Pulmonary artery endothelial cell (primary cell): ENCODE data around the gene OTUD1. TPM values are rescaled to one million over a fixed set of nuclear protein-coding genes. Genes with fewer than 3 reads are reported as not detected.

ENCODE experiments used
- DNase-seq: peaks from one replicate; pipeline ENCODE4 v3.0.0-alpha.2; 2011; ENCODE audit warnings: low read depth, low spot score
- total RNA-seq: library from RNA; depleted of rRNA; stranded (reverse); fragments of >200 nt; gene quantifications from 2 replicates; pipeline ENCODE4 v1.2.3, GENCODE V29; 2014

Gene OTUD1
- total RNA-seq, 1 donor from 2014 or later, result 3.9 TPM

DNA sequence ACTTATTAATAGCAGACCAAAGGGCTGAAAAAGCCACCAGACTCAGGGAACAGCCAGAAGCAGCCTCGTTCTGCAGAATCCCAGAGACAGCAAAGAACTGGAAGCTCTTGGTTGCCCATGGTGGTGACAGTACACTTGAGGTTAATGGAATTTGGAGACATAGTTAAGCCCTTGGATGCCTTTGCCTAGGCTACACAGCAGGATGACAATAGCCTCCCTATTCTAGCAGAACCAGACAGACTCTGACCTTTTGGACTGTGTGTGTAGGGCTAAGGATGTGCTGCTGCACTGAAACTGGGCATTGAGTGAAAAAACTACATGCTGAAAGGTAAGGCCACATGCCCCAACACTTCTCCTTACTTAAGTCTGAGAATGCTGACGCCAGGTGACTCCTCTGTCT, 22.7 kb downstream of the OTUD1 start:
- DNase-seq, result no peak

DNA sequence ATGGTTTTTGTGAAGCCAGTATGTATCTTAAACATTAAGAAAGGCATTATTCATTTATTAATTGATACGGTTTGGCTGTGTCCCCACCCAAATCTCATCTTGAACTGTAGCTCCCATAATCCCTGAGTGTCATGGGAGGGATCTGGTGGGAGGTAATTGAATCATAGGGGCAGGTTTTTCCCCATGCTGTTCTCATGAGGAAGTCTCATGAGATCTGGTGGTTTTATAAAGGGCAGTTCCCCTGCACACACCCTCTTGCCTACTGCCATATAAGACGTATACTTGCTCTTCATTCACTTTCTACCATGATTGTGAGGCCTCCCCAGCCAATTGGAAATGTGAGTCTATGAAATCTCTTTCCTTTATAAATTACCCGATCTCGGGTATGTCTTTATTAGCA, 28.1 kb downstream of the OTUD1 start:
- no peak for DNase-seq

DNA sequence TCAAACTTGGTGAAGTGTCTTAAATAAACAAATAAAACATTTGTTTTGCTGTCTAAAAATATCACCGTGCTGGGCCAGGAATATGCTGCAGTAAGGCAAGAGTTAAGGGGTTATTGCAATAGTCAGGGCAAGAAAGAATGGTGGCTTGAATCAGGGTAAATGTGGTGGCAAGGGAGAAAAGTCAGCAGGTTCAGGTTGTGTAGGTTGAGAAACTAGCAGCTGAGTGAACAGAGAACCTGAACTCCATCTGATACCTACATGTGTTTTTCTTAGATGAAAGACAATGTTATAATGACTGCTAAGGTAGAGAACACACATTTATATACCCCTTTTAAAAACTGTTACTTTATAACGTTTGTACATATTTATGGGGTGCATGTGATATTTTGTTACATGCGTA, 28.7 kb downstream of the OTUD1 start:
- no peak for DNase-seq

DNA sequence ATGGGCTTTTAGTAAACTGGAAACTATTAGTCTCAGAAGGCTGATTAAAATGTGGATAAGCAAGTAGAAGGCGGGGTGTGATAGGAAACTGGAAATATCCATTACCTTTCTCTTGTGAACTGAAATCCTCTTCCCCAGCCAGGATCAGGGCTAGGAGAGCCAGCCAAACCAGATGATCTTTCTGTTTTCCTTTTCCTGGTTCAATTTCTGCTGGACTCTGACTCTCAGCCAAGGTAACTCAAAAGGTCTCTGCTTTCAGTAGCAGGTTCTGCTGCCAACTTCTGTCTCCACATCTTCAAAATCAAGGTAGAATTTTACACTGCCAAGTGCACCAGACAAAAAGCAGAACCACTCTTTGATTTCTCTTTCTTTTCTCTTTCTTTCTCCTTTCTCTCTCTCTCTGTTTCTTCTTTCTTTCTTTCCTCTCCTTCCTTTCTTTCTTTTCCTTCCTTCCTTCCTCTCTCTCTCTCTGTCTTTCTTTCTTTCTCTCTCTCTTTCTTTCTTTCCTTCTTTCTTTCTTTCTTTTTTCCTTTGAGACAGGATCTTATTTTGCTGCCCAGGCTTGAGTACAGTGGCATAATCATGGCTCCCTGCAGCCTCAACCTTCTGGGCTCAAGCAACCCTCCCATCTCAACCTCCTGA, 30.8 kb downstream of the OTUD1 start:
- DNase-seq, result no peak

DNA sequence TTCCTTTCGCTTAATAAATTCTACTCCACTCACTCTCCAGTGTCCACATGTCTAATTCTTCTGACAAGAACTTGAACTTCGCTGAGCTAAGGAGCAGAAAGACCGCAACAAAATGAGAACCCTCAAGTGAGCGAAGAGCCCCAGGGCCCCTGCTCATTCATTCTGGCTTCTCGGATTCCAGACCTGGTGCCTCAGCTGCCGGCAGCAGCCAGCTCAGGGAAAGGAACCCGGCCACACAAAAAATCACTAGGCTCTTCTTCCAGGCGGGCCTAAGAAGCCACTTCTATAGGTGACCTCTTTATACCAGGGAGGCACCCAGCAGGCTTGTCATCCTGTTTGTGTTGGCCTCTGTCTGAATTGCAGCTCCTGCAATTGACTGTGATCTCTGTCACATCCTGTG, 33.3 kb downstream of the OTUD1 start:
- no peak for DNase-seq

DNA sequence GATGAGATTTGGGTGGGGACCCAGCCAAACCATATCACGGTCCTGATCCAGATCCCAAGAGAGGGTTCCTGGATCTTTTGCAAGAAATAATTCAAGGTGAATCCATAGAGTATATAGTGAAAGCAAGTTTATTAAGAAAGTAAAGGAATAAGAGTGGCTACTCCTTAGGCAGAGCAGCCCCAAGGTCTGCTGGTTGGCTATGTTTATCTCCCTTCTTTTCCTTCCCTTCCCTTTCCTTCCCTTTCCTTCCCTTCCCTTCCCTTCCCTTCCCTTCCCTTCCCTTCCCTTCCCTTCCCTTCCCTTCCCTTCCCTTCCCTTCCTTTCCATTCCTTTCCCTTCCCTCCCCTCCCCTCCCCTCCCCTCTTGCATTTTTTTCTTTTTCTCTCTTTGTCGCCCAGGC, 35.2 kb downstream of the OTUD1 start:
- DNase-seq, result no peak

DNA sequence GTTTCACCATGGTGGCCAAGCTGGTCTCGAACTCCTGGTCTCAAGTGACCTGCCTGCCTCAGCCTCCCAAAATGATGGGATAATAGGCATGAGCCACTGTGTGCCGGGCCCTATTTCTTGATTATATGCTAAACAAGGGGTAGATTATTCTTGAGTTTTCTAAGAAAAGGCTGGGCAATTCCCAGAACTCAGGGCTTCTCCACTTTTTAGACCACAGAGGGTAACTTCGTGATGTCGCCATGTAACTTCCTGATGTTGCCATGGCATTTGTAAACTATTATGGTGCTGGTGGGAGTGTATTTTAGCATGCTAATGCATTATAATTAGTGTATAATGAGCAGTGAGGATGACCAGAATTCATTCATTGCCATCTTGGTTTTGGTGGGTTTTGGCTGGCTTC, 35.8 kb downstream of the OTUD1 start:
- DNase-seq, result no peak

DNA sequence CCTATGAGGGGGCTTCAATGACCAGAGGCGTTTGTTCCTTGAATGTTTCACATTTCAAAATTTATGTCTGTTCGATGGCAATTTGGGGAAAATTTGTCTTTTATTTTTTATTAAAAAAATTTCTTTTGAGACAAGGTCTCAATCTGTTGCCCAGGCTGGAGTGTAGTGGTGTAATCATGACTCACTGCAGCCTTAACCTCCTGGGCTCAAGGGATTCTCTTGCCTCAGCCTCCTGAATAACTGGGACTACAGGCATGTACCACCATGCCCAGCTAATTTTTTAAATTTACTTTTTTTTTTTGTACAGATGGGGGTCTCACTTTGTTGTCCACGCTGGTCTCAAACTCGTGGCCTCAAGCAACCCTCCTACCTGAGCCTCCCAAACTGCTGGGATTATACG, 39.7 kb downstream of the OTUD1 start:
- no peak for DNase-seq

DNA sequence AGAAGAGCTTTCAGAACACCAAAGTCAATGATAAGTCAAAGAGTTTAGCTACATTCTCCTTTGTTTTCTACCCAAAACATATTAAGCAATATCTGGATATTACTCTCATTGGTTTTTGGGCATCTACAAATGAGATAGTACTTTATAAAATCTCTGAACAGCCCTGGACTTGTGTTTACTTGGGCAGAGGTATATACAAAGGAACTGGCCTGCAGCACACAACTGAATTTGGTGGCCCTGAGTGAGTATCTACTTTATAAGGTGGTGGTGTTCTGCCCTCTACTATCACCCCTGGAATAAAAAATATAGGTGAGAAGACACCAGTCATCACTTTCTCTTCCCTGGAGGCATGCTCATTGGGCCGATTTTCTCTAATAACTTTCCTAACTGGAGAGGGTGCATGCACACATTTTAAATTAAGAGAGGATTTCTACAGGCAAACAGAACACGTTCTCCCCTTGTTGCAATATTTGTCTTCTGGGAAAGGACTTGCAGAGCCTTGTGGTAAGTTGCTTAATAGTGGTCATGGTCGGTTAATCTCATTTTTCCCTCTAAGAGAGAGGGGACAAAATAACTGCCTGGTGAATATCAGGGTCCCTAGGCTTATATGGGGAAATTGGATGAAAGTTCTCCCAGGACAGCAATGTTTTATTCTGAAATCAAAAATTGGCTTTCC, 41.1 kb downstream of the OTUD1 start:
- DNase-seq, result no peak

DNA sequence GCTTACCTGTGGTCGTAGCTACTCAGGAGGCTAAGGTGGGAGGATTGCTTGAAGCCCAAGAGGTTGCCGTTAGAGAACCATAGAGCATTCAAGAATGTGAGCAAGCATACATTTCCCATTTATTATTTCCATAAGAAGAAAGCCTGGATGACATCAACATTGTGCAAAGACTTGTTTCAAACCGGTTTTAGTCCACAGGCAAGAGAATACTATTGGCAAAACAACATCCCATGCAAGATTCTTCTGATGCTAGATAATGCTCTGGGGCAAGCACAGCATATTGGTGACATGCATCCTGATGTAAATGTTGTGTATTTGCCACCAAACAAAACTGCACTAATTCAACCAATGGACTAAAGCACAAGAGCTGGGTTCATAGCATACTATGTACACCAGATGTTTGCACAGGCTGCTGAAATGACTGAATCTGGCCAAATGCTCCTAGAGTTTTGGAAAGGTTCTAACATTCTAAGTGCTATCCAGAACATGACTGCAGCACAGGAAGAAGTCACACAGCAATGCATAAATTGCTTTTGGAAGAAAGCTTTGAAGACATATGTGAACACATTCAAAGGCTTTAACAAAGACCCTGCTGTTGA, 42.6 kb downstream of the OTUD1 start:
- no peak for DNase-seq

DNA sequence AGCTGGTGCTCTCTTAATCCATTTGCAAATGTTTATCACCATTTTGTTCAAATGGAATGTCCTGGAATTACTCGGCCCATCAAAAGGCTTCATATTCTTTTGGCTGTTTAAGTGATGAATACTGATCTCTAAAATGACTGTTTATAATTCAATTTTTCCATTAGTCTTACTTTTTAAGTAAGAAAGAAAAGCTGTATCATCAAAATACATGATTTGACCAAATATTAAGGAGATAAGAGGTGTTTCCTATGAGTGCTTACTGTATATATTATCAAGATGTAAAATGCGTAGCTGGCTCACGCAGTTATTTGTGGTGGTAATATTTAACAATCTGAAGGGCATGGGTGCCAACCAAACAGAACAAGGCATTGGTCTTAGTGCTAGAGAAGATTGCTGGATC, 51.2 kb downstream of the OTUD1 start:
- DNase-seq, result no peak

Other genes with a start within 250 kb of the OTUD1 start
- gene PTF1A, start 246.8 kb upstream of the OTUD1 start, total RNA-seq, result not detected in 2 replicates
- gene C10orf67, start 94.3 kb upstream of the OTUD1 start, total RNA-seq, result not detected in 2 replicates